Activated CD4-positive, alpha-beta memory T cell treated with anti-CD3 and anti-CD28 coated beads for 36 hours (primary cell): ENCODE results near the gene ACAN. TPM values are rescaled to one million over a fixed set of nuclear protein-coding genes. Genes with fewer than 3 reads are reported as not detected.
A peak's percentile ranks its signal among the peaks of the same experiment; 100 is the strongest.

Source experiments
- CTCF ChIA-PET: fragments of 350-600 bp; sonication (Branson Sonifier 250); formaldehyde crosslinking; loops from one replicate; lab custom pipeline; 2021; ENCODE audit warnings: antibody characterized with exemption, inconsistent platforms; lab: Charles Lee
- POLR2A ChIA-PET: fragments of 350-600 bp; sonication (Branson Sonifier 250); formaldehyde crosslinking; loops from one replicate; lab custom pipeline; 2021; ENCODE audit warnings: antibody characterized with exemption; lab: Charles Lee
- DNase-seq: peaks from one replicate; pipeline ENCODE4 v3.0.0-alpha.2; 2020
- H3K27ac Mint-ChIP-seq: one replicate; pipeline ENCODE4 v1.8.0; 2021; ENCODE audit warnings: mixed read lengths
- H3K27me3 Mint-ChIP-seq: one replicate; pipeline ENCODE4 v1.8.0; 2021; ENCODE audit warnings: mixed read lengths
- H3K36me3 Mint-ChIP-seq: one replicate; pipeline ENCODE4 v1.8.0; 2021; ENCODE audit warnings: mixed read lengths
- H3K4me1 Mint-ChIP-seq: one replicate; pipeline ENCODE4 v1.8.0; 2021; ENCODE audit warnings: low read depth, mixed read lengths
- H3K4me3 Mint-ChIP-seq: one replicate; pipeline ENCODE4 v1.8.0; 2021; ENCODE audit warnings: mild to moderate bottlenecking, mixed read lengths
- H3K9me3 Mint-ChIP-seq: one replicate; pipeline ENCODE4 v1.8.0; 2021; ENCODE audit warnings: mixed read lengths
- intact Hi-C: fragments of 100-400 bp; cut with micrococcal nuclease; formaldehyde crosslinking; loops from one replicate; pipeline ENCODE4 v1.15.1; 2023
- total RNA-seq, 2 experiments: library from RNA; stranded (reverse); gene quantifications; one replicate each; pipeline ENCODE4 v1.2.3, GENCODE V29; 2021

ACAN gene
- total RNA-seq, 2 experiments from 2014 or later: not detected

GRCh38 chr15:88887068-88887580 lies 83.9 kb downstream of the ACAN start:
- Mint-ChIP-seq H3K4me1 (peaks cover 6% of the 10 kb centered on the region), H3K9me3 (no peaks in the 10 kb centered on the region), H3K27ac (no peak overlapping the region), H3K27me3 (no peaks in the 10 kb centered on the region), H3K36me3 (peaks cover 17% of the 10 kb centered on the region), H3K4me3 (no peak overlapping the region)
- ChIA-PET POLR2A (no interaction called here), CTCF (interaction anchor here (1.7 kb wide), 1 partner anchor 8 kb away, joined by 6 read pairs; no protein-coding TSS in a partner anchor)
- intact Hi-C loops: no loop called here
- no peak for DNase-seq

GRCh38 chr15:88888719-88889118 lies 85.5 kb downstream of the ACAN start:
- CTCF ChIA-PET: interaction anchor here (1.9 kb wide), 1 partner anchor 16 kb away, joined by 5 read pairs; no protein-coding TSS in a partner anchor
- H3K4me1 Mint-ChIP-seq: peaks cover 12% of the 10 kb centered on the region
- no peaks in the 10 kb centered on the region for H3K27me3 Mint-ChIP-seq

GRCh38 chr15:88890495-88890894 lies 87.3 kb downstream of the ACAN start:
- H3K4me1 Mint-ChIP-seq: peaks cover 17% of the 10 kb centered on the region
- H3K27me3 Mint-ChIP-seq: no peaks in the 10 kb centered on the region
- no peaks in the 10 kb centered on the region for H3K9me3 Mint-ChIP-seq
- peaks cover 2% of the 10 kb centered on the region for H3K36me3 Mint-ChIP-seq
- H3K4me3 Mint-ChIP-seq: no peak overlapping the region
- POLR2A ChIA-PET: no interaction called here
- H3K27ac Mint-ChIP-seq: no peak overlapping the region
- intact Hi-C loops: loop anchor here (10.0 kb wide), 1 partner anchor 354 kb away; the partner anchor contains the start of gene FANCI
- CTCF ChIA-PET: interaction anchor here (1.0 to 5.9 kb wide), 3 partner anchors 11 to 281 kb away, joined by 3 to 70 read pairs (median 3); no protein-coding TSS in a partner anchor
- DNase-seq: no peak

More at GRCh38 chr15:88888719-88889118, 85.5 kb downstream of the ACAN start:
- POLR2A ChIA-PET: interaction anchor here (1.4 kb wide), 1 partner anchor 16 kb away, joined by 3 read pairs; no protein-coding TSS in a partner anchor
- no peaks in the 10 kb centered on the region for H3K9me3 Mint-ChIP-seq
- no peak for DNase-seq
- peaks cover 11% of the 10 kb centered on the region for H3K36me3 Mint-ChIP-seq
- intact Hi-C loops: no loop called here
- H3K4me3 Mint-ChIP-seq: no peak overlapping the region
- peak overlapping the region; percentile 13 for H3K27ac Mint-ChIP-seq

DNA sequence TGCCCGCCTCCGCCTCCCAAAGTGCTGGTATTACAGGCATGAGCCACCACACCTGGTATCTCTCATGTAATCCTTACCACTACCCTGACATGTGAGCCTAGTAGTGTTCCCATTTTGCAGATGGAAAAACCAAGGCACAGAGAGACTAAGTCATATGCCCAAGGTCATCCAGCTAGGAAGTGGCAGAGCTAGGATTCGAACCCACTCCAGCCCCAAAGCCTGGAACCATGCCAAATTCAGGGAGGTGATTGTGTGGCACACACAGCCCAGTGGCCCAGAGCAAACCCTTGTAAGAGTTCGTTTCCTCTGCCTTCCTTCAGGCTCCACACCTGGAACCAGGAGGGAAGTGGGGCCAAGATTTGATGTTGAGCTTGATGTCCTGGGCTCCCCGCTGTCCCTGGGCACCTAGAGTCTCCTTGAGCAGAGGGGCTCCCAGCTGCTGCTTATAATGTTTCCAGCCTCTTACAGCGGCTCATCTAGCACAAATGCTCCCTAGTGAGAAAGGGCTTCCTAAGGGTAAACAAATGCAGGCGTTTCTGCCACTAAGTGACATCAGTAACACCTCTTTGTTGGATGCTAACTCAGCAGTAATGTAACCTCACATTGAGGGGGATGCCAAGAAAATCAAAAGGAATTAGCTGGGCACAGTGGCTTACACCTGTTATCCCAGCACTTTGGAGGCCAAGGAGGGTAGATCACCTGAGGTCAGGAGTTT lies 88.5 kb downstream of the ACAN start:
- intact Hi-C loops: loop anchor here (10.0 kb wide), 1 partner anchor 353 kb away; the partner anchor contains the start of gene FANCI
- no peak for DNase-seq
- ChIA-PET CTCF (interaction anchor here (0.8 to 5.9 kb wide), 5 partner anchors 11 to 126 kb away, joined by 3 to 70 read pairs (median 4); no protein-coding TSS in a partner anchor), POLR2A (interaction anchor here (0.6 to 0.9 kb wide), 2 partner anchors 11 to 271 kb away, joined by 3 to 4 read pairs; partner anchors contain the start of gene AEN)
- Mint-ChIP-seq H3K36me3 (peaks cover 2% of the 10 kb centered on the region), H3K9me3 (no peaks in the 10 kb centered on the region), H3K4me3 (no peak overlapping the region), H3K27ac (no peak overlapping the region), H3K27me3 (no peaks in the 10 kb centered on the region), H3K4me1 (peaks cover 23% of the 10 kb centered on the region)

DNA sequence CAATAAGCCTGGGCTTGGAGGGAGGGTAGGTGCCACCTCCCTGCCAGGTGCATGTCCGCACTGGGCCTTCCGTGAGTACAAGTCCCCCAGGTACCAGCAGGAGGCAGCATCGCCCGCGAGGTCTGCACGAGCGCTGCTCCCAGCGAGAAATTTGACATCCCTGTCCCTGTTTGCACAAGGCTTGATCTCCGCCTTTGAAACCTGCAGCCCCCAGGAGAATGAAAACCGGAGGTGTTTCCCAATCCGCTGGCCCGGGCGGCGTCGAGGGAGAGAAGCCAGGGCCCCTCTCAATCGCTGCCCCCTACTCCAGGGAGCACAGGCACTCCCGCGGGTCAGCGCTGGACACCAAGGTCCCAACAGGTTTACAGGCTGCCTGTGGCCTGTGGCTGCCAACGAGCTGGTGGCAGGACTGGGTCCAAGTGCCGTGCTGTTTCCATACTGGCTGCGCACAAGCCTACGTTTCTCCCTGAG lies 91.1 kb downstream of the ACAN start:
- H3K36me3 Mint-ChIP-seq: peaks cover 2% of the 10 kb centered on the region
- DNase-seq: peak; percentile 92
- POLR2A ChIA-PET: interaction anchor here (0.8 to 1.7 kb wide), 2 partner anchors 10 to 416 kb away, joined by 3 to 4 read pairs; no protein-coding TSS in a partner anchor
- peak overlapping the region; percentile 53 for H3K27ac Mint-ChIP-seq
- CTCF ChIA-PET: interaction anchor here (0.6 to 5.9 kb wide), 8 partner anchors 10 to 256 kb away, joined by 3 to 70 read pairs (median 5); partner anchors contain the start of gene ISG20
- peak overlapping the region; percentile 76 for H3K4me3 Mint-ChIP-seq
- intact Hi-C loops: loop anchor here (1.0 to 10.0 kb wide), 4 partner anchors 123 to 350 kb away; partner anchors contain the start of gene FANCI
- no peaks in the 10 kb centered on the region for H3K9me3 Mint-ChIP-seq
- H3K4me1 Mint-ChIP-seq: peaks cover 32% of the 10 kb centered on the region
- no peaks in the 10 kb centered on the region for H3K27me3 Mint-ChIP-seq

GRCh38 chr15:88894819-88895767 lies 91.9 kb downstream of the ACAN start, which contains the start of gene HAPLN3:
HAPLN3 (minus strand) TSS chr15:88895544; CDS start chr15:88887298, 8,246 bp downstream.
- Mint-ChIP-seq H3K9me3 (no peaks in the 10 kb centered on the region), H3K36me3 (peaks cover 2% of the 10 kb centered on the region), H3K27me3 (no peaks in the 10 kb centered on the region), H3K27ac (peak within 1 kb of the TSS; percentile 76), H3K4me1 (peaks cover 32% of the 10 kb centered on the region), H3K4me3 (peak within 1 kb of the TSS; percentile 80)
- intact Hi-C loops: loop anchor here (1.0 to 10.0 kb wide), 6 partner anchors 9 to 350 kb away; partner anchors contain the start of genes DET1 and FANCI
- CTCF ChIA-PET: interaction anchor here (0.6 to 5.9 kb wide), 12 partner anchors 9 to 311 kb away, joined by 3 to 70 read pairs (median 4); partner anchors contain the start of gene ISG20
- DNase-seq: peak; percentile 79
- POLR2A ChIA-PET: interaction anchor here (0.8 to 1.7 kb wide), 3 partner anchors 9 to 428 kb away, joined by 3 to 4 read pairs (median 3); partner anchors contain the start of genes MRPL46 and MRPS11

DNA sequence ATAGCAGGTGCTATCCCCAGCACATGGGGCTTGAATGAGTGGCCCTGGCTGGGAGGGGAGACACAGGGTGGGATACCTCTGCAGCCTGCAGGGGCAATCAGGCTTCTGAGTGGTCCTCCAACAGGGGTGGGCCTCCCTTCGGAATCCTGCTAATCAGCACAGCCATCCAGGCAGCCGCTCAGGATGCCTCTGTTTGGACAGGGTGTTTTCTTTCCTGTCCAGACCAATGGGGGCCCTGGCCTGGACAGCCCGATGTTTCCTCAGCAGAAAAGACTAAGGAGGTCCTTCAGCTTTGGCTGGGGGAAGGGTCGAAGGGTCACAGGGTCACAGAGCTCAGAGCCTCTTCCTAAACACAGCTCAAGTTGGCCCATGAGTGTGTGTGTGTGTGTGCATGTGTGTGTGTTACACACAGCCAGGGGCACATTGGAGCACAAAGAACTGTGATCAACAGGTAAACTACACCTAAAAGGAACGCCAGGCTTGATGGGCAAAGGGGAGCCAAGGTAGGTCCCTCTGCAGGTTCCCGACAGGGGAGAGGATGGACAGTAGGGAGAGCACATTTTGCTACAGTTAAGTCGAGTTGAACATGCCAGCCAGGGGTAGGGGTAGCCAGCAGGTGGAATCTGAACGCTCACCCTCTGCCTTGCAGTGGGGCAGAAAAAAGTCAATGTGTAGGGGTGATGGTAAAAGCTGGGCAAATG lies 93.2 kb downstream of the ACAN start:
- intact Hi-C loops: loop anchor here (10.0 kb wide), 1 partner anchor 348 kb away; the partner anchor contains the start of gene FANCI
- H3K4me3 Mint-ChIP-seq: no peak overlapping the region
- CTCF ChIA-PET: interaction anchor here (0.7 to 2.4 kb wide), 6 partner anchors 8 to 275 kb away, joined by 3 to 7 read pairs (median 4); no protein-coding TSS in a partner anchor
- H3K27me3 Mint-ChIP-seq: no peaks in the 10 kb centered on the region
- peaks cover 2% of the 10 kb centered on the region for H3K36me3 Mint-ChIP-seq
- POLR2A ChIA-PET: interaction anchor here (1.7 kb wide), 1 partner anchor 429 kb away, joined by 3 read pairs; the partner anchor contains the start of genes MRPL46 and MRPS11
- H3K27ac Mint-ChIP-seq: no peak overlapping the region
- no peaks in the 10 kb centered on the region for H3K9me3 Mint-ChIP-seq
- DNase-seq: no peak
- H3K4me1 Mint-ChIP-seq: peaks cover 32% of the 10 kb centered on the region

- DNase-seq: no peak
- ChIA-PET CTCF (interaction anchor here (0.7 to 2.4 kb wide), 5 partner anchors 8 to 275 kb away, joined by 3 to 7 read pairs (median 4); no protein-coding TSS in a partner anchor), POLR2A (no interaction called here)
- Mint-ChIP-seq H3K4me1 (peaks cover 37% of the 10 kb centered on the region), H3K9me3 (no peaks in the 10 kb centered on the region), H3K4me3 (no peak overlapping the region), H3K36me3 (peaks cover 4% of the 10 kb centered on the region), H3K27ac (no peak overlapping the region), H3K27me3 (no peaks in the 10 kb centered on the region)
- intact Hi-C loops: loop anchor here (10.0 kb wide), 1 partner anchor 348 kb away; the partner anchor contains the start of gene FANCI
These were observed 93.9 kb downstream of the ACAN start for GRCh38 chr15:88897142-88897455.

DNA sequence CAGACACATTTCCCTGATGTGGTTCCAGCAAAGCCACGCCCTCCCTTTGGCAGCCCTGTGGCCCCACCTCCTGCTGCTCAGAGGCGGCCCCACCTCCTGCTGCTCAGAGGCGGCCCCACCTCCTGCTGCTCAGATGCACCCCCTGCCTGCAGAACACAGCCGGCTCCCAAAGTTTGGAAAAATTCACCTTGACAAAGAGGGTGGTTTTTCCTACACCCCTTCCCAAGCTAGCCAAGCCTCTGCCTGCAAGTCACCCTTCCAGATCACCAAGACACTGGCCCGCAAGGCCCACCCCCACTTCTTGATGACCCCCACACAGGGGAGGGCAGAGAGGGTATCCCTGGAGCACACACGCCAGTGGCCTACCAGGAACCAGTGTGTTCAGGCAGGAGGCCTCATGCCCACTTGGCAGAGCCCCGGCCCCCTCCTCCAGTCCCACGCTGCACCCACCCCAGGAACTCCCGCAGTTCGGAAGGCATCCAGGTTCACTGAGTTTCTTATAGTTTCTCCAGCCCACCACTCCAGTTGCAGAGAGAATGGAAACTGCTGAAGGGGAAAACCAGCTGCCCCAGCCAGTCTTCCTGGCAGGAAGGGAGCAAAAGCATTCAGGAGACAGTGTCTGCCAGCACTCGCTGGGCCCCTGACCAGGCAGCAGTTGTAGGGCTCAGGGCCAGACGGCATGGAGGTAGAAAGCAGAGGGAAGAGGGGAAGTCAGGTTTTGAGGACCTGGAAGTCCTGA lies 94.4 kb downstream of the ACAN start:
- H3K9me3 Mint-ChIP-seq: no peaks in the 10 kb centered on the region

More for the DNA sequence above, 94.4 kb downstream of the ACAN start:
- intact Hi-C loops: loop anchor here (10.0 kb wide), 1 partner anchor 347 kb away; the partner anchor contains the start of gene FANCI
- Mint-ChIP-seq H3K4me1 (peaks cover 41% of the 10 kb centered on the region), H3K27ac (no peak overlapping the region), H3K27me3 (no peaks in the 10 kb centered on the region), H3K36me3 (peaks cover 4% of the 10 kb centered on the region), H3K4me3 (no peak overlapping the region)
- POLR2A ChIA-PET: no interaction called here
- DNase-seq: peak; percentile 78
- CTCF ChIA-PET: interaction anchor here (0.7 to 2.4 kb wide), 4 partner anchors 11 to 274 kb away, joined by 3 to 7 read pairs (median 4); no protein-coding TSS in a partner anchor
